ENCODE measurements around the gene SLC30A3.

DNA sequence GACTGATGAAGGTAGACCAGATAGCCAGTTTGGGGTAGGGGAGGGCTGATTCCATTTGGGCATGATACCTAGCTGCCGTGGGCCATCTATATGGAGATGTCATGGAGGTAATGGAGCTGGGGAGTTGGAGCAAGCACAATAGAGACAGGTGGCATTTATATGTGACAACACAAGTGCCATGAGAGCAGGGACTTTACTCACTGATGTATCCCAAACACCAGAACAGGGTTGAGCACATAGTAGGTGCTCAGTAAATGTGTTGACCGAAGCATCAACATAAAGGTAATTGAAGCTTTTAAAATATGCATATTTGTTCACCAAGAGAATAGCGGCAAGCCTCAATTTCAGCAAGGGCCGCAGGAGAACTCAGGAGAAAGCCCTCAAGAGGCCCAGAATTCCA lies 15.0 kb downstream of the SLC30A3 start:
- TF ChIP-seq, protein P1, sequence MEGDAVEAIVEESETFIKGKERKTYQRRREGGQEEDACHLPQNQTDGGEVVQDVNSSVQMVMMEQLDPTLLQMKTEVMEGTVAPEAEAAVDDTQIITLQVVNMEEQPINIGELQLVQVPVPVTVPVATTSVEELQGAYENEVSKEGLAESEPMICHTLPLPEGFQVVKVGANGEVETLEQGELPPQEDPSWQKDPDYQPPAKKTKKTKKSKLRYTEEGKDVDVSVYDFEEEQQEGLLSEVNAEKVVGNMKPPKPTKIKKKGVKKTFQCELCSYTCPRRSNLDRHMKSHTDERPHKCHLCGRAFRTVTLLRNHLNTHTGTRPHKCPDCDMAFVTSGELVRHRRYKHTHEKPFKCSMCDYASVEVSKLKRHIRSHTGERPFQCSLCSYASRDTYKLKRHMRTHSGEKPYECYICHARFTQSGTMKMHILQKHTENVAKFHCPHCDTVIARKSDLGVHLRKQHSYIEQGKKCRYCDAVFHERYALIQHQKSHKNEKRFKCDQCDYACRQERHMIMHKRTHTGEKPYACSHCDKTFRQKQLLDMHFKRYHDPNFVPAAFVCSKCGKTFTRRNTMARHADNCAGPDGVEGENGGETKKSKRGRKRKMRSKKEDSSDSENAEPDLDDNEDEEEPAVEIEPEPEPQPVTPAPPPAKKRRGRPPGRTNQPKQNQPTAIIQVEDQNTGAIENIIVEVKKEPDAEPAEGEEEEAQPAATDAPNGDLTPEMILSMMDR (conservative IDR thresholded peaks at IDR 0.05; ENCODE audit: low read depth, low read length): no peak
- TF ChIP-seq NFE2L2 (IDR thresholded peaks at IDR 0.05; ENCODE audit: low read depth, low read length) (no peak), POLR2A (IDR thresholded peaks at IDR 0.05; ENCODE audit: low read depth, low read length) (no peak), BHLHE40 (IDR thresholded peaks at IDR 0.05; ENCODE audit: low read depth, low read length) (no peak), FOS (IDR thresholded peaks at IDR 0.05; ENCODE audit: low read depth, low read length) (no peak), MXI1 (IDR thresholded peaks at IDR 0.05; ENCODE audit: borderline replicate concordance, low read depth, low read length) (no peak), RFX5 (IDR thresholded peaks at IDR 0.05; ENCODE audit: low read depth, low read length) (no peak)
- TF ChIP-seq, protein P2, sequence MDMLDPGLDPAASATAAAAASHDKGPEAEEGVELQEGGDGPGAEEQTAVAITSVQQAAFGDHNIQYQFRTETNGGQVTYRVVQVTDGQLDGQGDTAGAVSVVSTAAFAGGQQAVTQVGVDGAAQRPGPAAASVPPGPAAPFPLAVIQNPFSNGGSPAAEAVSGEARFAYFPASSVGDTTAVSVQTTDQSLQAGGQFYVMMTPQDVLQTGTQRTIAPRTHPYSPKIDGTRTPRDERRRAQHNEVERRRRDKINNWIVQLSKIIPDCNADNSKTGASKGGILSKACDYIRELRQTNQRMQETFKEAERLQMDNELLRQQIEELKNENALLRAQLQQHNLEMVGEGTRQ (IDR thresholded peaks at IDR 0.05; ENCODE audit: low read depth, low read length): no peak

All from IMR-90 (cell line).